8988T (cell line): ENCODE measurements around the gene CCDC69.

Experiments used
- DNase-seq: peaks from one replicate; pipeline ENCODE4 v3.0.0; 2011

The CCDC69 gene

GRCh38 chr5:151158287-151158661, 65.6 kb downstream of the CCDC69 start:
- no peak for DNase-seq

DNA sequence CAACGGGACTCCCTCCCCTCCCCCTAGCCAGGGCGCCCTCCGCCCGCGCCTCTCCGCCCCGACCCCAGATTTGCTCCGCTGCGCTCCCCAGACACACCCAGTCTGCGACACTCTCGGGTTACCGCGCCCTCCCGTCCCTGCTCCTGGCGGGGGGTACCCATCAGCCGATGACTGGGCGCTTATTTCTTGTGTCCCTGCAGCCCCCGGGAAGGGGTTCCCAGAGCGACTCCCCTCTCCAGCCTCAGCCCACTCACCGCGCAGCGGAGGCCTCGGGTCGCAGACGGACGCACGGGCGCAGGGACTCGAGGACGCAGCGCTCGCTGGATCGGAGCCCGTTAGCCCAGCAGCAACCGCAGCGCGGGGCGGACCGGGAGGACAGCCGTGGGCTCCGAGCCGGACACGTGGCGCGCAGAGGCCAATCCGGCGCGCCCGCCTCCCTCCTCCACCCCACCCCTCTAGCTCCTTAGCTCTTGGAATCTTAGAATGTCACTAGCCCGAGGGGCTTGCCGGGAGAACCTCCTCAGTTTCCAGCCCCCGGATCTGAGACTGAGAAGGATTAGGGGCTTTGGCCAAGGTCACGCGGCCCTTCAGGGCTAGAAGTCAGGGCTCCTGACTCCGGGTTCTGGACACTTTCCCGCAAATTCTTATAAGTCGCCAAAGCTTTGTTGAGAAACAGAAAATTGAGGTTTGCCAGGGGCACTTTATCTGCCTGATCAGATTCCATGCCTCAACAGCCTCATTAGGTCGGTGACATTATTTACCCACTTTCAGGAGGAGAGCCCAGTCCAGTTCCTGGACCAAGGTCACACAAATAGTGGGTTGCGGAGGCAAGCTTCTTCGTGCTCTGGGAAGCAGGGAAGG, 66.2 kb downstream of the CCDC69 start, which contains the start of gene ANXA6:
Gene ANXA6 (minus strand): TSS at position 354 of the 861 bp plus-strand sequence. CDS start 9,878 bp downstream, outside the sequence.
- peak; percentile 93 for DNase-seq

- peak; percentile 32 for DNase-seq
These were observed 67.1 kb downstream of the CCDC69 start for GRCh38 chr5:151156507-151157420.

GRCh38 chr5:151155775-151156506, 68.0 kb downstream of the CCDC69 start:
- DNase-seq, result peak; percentile 43

- DNase-seq, result no peak
These were observed 68.7 kb downstream of the CCDC69 start for GRCh38 chr5:151154931-151155774.

- no peak for DNase-seq
These were observed 70.1 kb downstream of the CCDC69 start for GRCh38 chr5:151153766-151154272.

GRCh38 chr5:151153300-151153699, 70.6 kb downstream of the CCDC69 start:
- DNase-seq, result no peak

GRCh38 chr5:151151793-151152192, 72.1 kb downstream of the CCDC69 start:
- DNase-seq, result no peak

GRCh38 chr5:151151263-151151660, 72.6 kb downstream of the CCDC69 start:
- no peak for DNase-seq

DNA sequence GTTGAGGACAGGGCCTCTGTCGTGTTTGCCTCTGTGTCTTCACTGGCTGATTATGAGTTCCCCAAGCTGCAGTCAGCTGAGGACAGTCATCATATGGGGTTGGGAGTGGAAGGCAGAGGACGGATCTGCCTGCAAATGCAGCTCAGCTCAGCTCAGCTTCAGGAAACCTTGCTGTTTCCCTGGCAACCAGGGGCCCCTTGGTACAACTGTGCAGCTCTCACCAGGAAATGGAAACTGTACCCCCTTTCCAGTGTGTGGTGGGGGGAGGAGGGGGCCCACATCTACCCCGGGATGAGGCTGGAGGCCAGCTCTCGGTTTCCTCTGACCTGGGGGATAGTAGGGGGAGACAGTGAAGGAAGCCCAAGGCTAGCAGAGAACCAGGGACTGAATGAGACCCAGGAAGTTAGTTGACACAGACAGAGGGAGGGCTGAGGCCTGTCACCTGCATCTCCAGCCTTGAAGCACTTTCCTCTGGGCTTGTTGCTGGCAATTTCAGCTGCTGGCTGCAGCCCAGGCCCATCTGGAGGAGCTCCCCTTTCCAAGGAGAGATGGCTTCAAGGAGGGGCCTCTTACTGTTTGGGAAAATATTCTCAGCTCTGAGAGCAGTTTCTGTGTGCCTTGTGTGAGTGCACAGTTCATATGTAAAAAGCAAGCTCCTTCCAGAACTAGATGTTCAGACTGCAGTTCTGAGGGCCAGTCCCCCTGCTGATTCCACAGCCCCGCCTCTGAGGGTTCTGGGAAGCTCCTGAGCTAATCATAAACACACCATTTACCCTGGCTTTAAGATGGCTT, 73.2 kb downstream of the CCDC69 start:
- DNase-seq, result no peak

DNA sequence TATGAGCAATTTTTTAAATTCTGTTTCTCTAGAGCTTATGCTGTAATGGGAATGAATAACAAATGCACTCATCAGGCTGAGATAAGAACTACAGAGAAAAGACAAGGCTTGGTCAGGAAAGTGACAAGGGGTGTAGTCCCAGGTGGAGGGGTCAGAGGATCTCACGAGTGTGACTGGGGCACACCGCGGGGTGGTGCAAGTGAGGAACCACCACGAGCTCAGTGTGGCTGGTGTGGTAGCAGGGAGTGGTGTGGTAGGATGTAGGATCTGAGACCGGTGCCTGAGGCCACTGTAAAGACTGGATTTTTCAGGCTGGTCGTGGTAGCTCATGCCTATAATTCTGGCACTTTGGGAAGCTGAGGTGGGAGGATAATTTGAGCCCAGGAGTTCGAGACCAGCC, 75.3 kb downstream of the CCDC69 start:
- no peak for DNase-seq

GRCh38 chr5:151147033-151147432, 76.9 kb downstream of the CCDC69 start:
- DNase-seq, result no peak

DNA sequence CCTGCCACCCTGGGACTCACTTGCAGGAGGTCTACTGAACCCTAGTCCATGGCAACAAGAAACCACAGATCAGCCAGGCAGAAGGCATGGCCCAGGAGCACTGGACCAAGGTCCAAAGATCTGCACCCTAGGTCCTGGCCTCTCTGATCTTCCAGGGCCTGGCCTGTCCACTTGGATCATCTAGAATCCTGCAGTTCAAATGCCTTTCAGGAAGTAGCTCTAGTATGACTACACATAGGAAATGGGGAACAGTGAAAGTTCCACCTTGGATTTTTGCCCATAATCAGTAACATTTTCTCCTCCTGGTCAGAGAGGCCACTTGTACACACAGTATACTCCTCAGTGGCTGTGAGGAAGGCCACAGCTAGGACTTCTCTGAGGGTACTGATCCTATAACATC, 77.8 kb downstream of the CCDC69 start:
- no peak for DNase-seq

DNA sequence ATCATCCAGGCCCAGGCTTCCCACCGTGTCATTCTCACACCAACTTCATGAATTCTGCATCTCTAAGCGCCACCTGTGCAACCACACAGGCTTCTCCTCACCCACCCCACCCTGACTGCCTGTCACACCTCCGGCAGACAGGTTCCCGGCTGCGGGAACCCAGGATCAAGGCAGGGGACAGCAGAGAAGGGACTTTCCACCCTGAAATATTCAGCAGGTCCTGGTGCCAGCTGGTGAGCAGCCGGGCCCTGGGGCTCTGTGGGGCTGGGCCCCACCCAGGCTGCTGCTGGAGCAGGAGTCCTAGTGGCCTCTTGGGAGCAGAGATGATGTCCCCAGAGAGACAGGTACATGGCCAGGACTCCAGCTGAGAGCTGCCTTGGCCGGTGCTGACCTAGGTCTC, 79.0 kb downstream of the CCDC69 start:
- no peak for DNase-seq

DNA sequence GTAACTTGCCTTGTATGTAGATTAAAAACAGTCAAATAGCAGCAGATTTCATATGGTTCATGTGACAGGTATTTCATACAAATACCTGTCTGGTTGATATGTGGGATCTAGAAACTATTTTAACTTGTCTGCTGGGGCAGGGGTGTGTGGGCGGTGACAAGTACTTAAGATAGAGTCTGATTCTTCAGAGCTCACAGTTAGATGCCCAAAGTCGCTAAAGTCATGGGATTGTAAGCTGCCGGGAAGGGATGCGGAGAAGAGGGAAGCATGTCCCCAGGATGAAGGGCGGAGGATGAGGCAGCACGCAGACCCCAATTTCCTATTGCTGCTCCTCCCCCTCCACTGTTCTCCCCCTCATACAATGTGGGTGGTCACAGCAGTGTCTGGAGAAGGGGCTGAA, 79.6 kb downstream of the CCDC69 start:
- no peak for DNase-seq

DNA sequence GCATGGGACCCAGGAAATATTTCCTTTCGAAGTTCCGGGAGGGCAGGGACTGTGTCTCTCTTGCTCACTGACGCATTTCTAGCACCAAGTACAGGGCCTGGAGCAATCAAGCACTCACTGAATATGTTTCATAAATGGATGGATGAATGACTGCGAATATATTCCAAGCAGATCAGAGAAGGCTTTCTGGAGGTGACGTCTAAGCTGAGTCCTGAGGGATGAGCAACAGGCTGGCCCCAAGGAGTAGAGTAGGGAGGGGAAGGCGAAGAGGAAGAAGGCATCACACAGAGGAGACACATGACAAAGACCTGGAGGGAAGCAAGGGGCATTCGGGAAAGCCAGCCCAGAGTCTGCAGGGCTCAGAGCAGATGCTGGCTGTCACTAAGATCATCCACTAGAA, 80.2 kb downstream of the CCDC69 start:
- no peak for DNase-seq

DNA sequence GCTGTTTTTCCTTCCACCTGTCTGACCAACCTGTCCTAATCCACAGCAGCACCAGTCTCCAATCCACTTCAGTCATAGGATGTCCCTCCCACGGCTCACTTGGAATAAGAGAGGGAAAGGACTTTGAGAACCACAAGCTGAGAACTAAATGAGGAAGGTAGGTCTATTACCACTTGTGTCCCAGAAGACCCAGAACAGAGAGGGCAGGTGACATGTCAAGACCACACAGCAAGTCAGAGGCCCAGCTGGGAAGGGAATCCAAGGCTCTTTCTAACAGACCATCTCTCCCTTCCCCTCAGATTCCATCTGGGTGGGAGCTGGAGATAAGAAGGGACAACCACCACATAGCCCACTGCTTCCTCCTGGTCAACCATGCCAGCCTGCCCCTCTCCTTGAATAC, 81.0 kb downstream of the CCDC69 start:
- DNase-seq, result no peak

GRCh38 chr5:151141535-151141934, 82.4 kb downstream of the CCDC69 start:
- DNase-seq, result no peak

DNA sequence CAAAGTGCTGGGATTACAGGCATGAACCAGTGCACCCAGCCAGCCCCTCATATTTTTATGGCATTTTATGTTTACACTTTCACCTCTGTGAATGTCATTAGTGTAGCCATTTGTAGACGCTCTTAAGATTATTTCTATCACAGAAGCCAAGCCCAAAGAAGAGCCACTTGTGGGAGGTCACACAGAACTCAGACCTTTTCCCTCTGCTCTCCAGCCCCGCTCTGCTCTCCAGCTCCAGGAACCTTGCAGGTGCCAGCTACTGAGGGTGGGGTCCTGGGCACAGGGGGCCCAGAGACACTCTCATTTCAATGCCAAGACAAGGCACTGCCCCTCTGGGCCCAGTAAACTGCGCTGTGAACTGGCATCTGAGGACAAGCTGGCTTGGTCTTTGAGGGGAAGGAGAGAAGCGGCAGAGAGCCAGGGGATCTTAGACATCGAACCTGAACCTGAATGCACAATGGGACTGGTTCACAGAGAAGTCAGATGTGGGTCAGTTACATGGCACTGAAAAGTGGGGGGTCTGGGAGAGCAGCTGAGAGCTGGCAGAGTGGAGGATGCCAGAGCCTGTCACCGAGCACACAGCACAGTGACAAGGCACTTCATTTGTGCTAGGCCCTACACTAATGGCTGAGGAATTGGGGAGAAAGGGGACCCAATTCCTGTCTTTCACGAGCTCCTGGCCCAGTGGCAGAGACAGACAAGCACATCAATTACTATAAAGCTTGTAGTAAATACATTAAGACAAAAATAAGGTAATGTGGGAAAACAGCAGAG, 83.0 kb downstream of the CCDC69 start:
- no peak for DNase-seq

DNA sequence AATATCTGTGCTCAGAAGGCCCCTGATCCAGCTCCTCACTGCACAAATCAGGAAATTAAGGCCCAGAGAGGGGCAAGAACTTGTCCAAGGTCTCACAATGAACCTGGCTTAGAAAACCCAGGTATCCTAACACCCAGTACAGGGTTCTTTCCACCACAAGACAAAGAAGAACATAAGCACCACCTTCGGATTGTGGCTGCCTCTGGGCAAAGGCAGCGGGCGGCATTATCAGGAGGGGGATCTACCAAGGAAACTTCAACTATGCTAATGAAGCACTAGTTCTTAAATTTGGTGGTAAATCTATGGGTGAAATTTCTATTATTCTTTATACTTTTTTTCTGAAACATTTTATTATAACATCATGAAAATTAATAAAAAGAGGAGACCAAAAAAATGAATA, 84.2 kb downstream of the CCDC69 start:
- no peak for DNase-seq
